Measurements from ENCODE around the gene CLEC3B. TPM values are rescaled to one million over a fixed set of nuclear protein-coding genes. Genes with fewer than 3 reads are reported as not detected.
A peak's percentile ranks its signal among the peaks of the same experiment; 100 is the strongest.

The CLEC3B gene
- total and polyA plus RNA-seq, 7 donors: 10.3 to 41.7 (median 24.6) TPM

- Histone ChIP-seq H3K36me3 (ENCODE audit: insufficient read depth in 1 of 2, low read depth in 1 of 2) (no peaks in the 10 kb centered on the region), H3K4me3 (no peak overlapping the region), H3K27me3 (ENCODE audit: insufficient read depth in 3 of 3, low read length in 2 of 3) (no peaks in the 10 kb centered on the region), H3K9me3 (no peaks in the 10 kb centered on the region), H3K4me1 (peaks cover 36% of the 10 kb centered on the region), H3K27ac (peak overlapping the region; percentile 77)
- DNase-seq: no peak
- WGBS, 3 donors: 65 to 73% (median 70%) methylated on average over 7 of the region's 7 CpGs
- ATAC-seq: peak; percentile 44 to 70 (median 63)
- no peak for TF ChIP-seq CTCF (IDR thresholded peaks at IDR 0.05)
- intact Hi-C loops (cut with DNase I): loop anchor here in 1 of 2 donors (5.0 kb wide), 1 partner anchor 62 kb away; no protein-coding TSS in a partner anchor
These were observed 29.5 kb downstream of the CLEC3B start for GRCh38 chr3:45055411-45056143.

- H3K36me3 ChIP-seq (ENCODE audit: insufficient read depth in 1 of 2, low read depth in 1 of 2): no peaks in the 10 kb centered on the region
These were observed 30.7 kb downstream of the CLEC3B start for GRCh38 chr3:45056608-45057301.

GRCh38 chr3:45057557-45057956 lies 31.5 kb downstream of the CLEC3B start:
- Histone ChIP-seq H3K9me3 (no peaks in the 10 kb centered on the region), H3K27me3 (ENCODE audit: insufficient read depth in 3 of 3, low read length in 2 of 3) (no peaks in the 10 kb centered on the region), H3K36me3 (ENCODE audit: insufficient read depth in 1 of 2, low read depth in 1 of 2) (no peaks in the 10 kb centered on the region), H3K4me3 (no peak overlapping the region), H3K4me1 (peaks cover 36% of the 10 kb centered on the region), H3K27ac (peak overlapping the region; percentile 77)
- TF ChIP-seq CTCF (IDR thresholded peaks at IDR 0.05): no peak
- ATAC-seq: no peak
- no peak for DNase-seq
- 91 to 94% (median 92%) methylated on average over 3 of the region's 3 CpGs for WGBS, 3 donors
- intact Hi-C loops (cut with DNase I): loop anchor here in 1 of 2 donors (5.0 kb wide), 1 partner anchor 60 kb away; no protein-coding TSS in a partner anchor

More at GRCh38 chr3:45056608-45057301, 30.7 kb downstream of the CLEC3B start:
- H3K4me1 ChIP-seq: peaks cover 36% of the 10 kb centered on the region
- ATAC-seq: peak; percentile 81 to 95 (median 90)
- intact Hi-C loops (cut with DNase I): loop anchor here in 1 of 2 donors (5.0 kb wide), 1 partner anchor 61 kb away; no protein-coding TSS in a partner anchor
- no peaks in the 10 kb centered on the region for H3K27me3 ChIP-seq (ENCODE audit: insufficient read depth in 3 of 3, low read length in 2 of 3)
- no peak overlapping the region for H3K4me3 ChIP-seq
- peak overlapping the region; percentile 77 for H3K27ac ChIP-seq
- TF ChIP-seq CTCF (IDR thresholded peaks at IDR 0.05): no peak
- H3K9me3 ChIP-seq: no peaks in the 10 kb centered on the region
- WGBS, 3 donors: 32 to 50% (median 41%) methylated on average over 5 of the region's 5 CpGs
- DNase-seq: no peak

GRCh38 chr3:45059132-45059531 lies 33.0 kb downstream of the CLEC3B start:
- Histone ChIP-seq H3K4me1 (peaks cover 31% of the 10 kb centered on the region), H3K27ac (no peak overlapping the region), H3K9me3 (no peaks in the 10 kb centered on the region), H3K27me3 (ENCODE audit: insufficient read depth in 3 of 3, low read length in 2 of 3) (no peaks in the 10 kb centered on the region), H3K36me3 (ENCODE audit: insufficient read depth in 1 of 2, low read depth in 1 of 2) (no peaks in the 10 kb centered on the region), H3K4me3 (no peak overlapping the region)
- TF ChIP-seq CTCF (IDR thresholded peaks at IDR 0.05): no peak
- DNase-seq (no peak), ATAC-seq (no peak)
- intact Hi-C loops (cut with DNase I): loop anchor here in 1 of 2 donors (5.0 kb wide), 1 partner anchor 58 kb away; no protein-coding TSS in a partner anchor
- 78 to 84% (median 79%) methylated on average over 2 of the region's 2 CpGs for whole genome bisulfite sequencing, 3 donors
